Ramos (cell line): ENCODE measurements around the gene SERHL2.
"Not testable (repeated sequence)": the region's sequence is repeated elsewhere in the genome, so short reads cannot be mapped to it uniquely, and the experiment has no call there.

Source experiments
- in situ Hi-C: fragments of 300-500 bp; cut with MboI; formaldehyde crosslinking; loops from one replicate; pipeline ENCODE4 v1.14.3; 2022; ENCODE audit warnings: low sequenced_read_pairs; ENCODE audit not compliant: unreplicated experiment

The SERHL2 gene

DNA sequence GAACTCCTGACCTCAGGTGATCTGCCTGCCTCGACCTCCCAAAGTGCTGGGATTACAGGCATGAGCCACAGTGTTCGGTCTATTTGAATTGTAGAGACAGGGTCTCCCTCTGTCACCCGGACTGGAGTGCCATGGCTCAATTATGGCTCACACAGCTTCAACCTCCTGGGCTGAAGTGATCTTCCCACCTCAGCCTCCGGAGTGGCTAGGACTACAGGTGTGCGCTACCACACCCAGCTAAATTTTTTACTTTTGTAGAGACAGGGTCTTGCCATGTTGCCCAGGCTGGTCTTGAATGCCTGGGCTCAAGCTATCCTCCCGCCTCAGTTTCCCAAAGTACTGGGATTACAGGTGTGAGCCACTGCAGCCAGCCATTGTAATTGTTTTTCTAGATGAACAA lies 14.2 kb downstream of the SERHL2 start:
- in situ Hi-C loops: not testable (repeated sequence)

DNA sequence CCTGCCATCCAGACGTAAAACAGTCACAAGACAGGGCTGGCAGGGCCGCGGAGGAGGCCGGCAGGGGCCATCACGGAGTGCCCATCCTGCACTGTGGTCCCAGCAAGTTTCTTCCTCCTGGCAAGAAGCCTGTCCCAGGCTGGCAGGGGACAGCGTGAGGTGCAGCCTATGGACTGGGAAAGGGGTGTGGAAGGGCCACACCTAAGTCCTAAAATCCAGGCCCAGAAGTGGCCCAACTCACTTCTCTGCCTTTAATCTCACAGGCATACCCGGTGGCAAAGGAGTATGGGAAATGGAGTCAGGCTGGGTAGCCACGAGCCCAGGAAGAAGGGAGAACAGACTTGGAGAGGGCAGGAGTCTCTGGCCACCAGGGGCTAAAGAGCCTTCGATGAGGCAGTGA lies 16.8 kb downstream of the SERHL2 start:
- in situ Hi-C loops: not testable (repeated sequence)

DNA sequence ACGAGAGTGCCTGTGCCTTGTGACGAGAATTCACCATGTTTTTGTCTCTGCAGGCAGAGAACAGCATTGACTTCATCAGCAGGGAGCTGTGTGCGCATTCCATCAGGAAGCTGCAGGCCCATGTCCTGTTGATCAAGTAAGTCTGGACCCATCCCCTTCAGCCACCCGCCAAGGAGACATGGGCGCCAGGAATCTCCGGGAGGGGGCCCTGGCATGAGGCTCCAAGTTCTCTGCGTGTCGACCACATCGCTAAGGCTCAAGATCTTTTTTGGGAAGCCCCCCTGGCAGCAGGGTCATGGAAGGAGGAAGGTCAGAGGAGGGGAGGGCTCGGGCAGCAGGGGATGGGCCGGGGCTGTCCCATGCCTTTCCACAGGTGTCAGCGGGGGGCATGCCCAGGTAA lies 17.3 kb downstream of the SERHL2 start:
- in situ Hi-C loops: not testable (repeated sequence)

DNA sequence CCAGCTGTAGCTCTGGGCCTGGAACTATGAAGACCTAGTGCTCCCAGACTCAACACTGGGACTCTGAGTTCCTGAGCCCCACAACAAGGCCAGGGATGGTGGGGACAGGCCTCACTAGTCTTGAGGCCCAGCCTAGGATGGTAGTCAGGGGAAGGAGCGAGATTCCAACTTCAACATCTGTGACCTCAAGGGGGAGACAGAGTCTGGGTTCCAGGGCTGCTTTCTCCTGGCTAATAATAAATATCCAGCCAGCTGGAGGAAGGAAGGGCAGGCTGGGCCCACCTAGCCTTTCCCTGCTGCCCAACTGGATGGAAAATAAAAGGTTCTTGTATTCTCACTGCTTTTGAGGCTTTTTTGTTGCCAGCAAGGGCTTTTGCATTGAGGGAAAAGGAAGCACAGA lies 20.3 kb downstream of the SERHL2 start:
- in situ Hi-C loops: not testable (repeated sequence)

DNA sequence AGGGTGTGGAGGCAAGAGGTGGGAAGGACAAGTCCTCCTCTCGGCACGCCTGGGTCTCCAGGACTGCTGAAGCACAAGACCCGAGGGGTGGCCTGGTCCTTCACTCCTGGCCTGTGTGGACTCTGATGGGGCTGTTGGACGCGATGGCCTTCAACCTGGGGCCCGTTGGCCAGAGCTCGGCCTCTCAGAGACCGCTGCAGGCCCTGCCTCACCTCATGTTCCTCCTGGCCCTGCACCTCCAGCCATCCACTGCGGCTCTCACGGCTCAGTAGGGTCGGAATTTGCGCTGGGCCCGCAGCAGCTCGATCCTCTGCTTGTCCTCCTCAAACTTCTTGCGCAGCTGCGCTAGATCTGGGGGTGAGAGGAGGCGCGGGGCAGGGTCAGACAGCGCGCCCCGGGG lies 20.7 kb downstream of the SERHL2 start:
- in situ Hi-C loops: not testable (repeated sequence)

DNA sequence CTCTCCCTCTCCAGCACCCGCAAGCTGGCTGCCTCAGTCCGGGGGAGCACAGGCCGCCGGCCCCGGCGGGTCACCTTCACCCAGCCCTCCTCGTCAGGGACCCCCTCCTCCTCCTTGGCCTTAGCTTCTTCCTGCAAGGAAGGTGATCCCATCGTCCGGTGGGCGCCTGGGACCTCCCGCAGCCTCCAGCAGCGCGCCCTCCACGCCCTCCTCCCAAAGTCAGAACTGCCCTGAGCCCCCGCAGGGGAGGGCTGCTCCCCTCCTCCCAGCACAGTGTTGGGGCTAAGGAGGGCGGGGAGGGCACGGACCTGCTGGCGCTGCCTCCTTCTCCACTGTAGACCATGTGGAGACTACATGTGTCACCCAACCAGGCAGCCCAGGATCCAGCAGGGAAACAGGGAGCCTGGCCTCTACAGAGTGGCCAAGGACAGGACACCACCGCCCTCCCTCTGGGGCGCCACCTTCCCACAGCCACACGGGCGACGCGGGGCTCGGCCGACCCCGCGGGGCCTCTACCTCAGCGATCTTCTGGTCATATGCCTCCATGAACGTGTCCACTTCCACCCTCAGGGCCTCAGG lies 22.3 kb downstream of the SERHL2 start:
- in situ Hi-C loops: not testable (repeated sequence)

DNA sequence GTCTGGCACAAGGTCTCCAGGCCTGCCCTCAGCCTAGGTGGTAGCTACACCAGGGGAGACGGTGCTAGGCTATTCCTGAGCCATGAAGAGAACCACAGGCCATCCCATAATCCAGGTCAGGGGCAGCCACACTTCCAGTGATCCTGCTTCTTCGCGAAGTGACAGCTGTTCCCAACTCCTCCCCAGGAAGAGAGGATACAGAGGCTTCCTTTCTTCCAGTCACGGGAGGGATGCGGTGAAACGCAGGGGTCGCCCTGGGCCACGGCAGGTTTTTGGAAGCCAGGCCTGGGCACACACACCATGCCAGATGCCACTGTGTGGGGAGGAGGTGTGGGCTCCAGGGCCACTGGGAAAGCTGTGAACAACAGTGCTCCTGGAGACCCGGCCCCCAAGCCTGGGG lies 23.4 kb downstream of the SERHL2 start:
- in situ Hi-C loops: not testable (repeated sequence)

DNA sequence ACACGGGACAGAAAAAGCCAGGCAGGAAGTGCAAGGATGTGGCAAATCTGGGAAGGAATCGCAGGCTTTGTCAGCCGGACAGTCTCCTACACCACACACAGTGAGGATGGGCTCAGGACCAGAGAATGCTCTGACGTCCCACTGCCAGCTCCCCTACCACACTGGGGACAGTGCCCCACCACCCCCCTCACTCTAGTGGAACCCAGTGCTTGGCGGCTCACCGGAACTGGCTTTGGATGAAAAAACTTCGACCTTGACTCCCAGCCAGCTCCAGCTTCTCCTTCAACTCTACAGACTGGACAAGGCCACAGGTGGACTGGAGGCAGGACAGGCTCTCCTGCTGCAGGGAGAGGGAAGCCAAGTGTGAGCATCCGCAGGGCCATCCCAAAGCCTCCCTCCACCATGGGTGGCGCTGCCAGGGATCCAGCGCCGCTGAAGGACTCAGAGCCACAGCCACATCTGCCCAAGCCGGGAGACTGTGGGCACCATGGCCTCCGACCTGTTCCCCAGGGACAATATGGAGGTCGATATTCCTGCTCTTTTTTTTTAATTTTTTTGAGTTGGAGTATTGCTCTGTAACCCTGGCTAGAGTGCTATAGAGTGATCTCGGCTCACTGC lies 24.0 kb downstream of the SERHL2 start:
- in situ Hi-C loops: no loop called here

DNA sequence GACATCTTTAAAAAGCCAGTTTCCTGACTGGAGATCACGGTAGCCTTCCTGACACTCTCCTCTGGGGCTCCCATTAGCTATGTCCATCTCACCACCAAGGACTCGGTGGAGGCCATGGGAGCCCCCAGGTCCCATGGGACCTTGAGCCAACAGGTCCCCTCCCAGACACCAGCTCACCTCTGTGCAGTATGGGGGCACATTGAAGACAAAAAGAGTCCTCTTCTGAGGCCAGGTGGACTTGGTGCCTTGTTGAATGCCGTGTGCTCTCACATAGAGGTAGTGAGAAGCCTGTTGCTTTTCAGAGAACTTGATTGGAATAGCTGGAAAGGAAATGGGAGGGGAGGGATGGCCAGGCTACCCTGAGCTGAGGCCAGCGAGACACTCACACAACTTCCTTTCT lies 26.3 kb downstream of the SERHL2 start:
- in situ Hi-C loops: not testable (repeated sequence)

DNA sequence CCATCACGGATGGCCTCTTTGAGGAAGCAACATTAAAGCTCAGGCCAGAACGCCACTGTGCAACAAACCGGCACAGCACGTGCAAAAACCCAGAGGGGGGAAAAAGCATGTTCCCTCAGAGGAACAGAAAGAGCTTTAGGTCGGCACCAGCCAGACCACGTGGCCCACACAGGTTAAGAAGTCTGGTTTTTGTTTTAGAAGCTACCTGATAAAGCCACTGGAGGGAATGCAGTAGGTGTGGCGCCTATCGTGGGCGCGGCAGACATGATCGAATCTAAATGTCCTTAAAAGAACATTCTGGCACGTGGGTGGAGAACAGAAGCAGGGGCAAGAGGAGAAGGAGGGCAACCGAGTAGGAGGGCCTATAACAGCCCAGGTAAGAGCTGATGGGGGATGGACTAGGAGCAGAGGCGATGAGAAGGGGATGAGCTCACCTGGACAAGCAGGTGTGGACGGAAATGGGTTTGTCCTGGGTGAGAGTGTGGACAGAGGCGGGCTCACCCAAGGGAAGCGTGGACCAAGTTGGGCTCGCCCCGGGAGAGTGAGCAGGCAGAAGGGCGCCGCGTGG lies 27.5 kb downstream of the SERHL2 start:
- in situ Hi-C loops: not testable (repeated sequence)

DNA sequence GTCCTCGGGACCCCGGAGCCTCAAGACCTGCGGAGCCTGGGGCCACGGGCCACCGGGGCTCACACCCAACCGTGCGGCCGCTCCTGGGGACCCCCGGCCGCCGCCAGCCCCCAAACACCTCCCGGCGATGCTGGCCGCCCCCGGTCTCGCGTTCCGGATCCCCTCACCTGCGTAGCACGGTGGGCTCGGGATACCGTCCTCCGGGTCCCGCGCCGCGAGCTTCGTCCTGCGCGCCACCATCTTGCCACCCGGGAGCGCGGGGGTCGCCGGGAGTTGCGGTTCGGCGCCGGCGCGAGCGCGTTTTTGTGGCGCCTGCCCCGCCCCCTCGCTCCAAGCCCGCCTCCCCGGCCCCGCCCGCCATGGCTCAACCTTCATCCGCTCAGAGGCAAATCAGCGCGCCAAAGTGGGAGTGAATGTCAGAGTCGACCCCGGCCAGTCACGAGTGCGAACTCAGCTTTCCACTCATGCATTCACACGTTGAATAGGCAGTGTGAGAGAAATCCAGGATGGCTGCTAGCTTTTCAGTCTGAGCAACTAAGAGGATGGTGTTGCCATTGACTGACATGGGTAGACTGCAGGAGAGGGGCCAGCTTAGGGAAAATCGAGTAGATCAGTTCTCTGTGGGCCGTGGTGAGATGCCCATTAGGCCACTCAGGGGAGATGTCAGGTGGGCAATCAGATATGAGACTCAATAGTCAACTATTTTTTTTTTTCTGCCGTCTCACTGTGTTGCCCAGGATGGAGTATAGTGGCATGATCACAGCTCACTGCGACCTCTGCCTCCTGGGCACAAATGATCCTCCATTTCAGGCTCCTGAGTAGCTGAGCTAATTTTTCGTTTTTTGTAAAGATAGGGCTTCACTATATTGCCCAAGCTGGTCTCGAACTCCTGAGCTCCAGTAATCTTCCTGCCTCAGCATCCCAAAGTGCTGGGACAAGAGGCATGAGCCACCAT lies 28.3 kb downstream of the SERHL2 start:
- in situ Hi-C loops: no loop called here

DNA sequence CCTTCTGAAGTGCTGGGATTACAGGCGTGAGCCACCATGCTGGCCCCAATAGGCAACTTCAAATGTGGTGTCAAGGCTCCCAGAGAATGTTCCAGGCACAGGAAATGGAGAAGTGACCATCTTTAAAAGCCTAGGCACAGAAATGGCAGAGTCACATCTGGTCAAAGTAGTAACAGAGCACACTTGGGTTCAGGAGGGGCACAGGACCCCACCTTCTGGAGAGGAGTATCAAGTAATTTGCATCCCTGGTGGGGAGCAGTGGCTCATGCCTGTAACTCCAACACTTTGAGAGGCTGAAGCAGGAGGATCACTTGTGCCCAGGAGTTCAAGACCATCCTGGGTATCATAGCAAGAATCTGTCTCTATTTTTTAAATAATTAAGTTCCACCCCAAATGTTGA lies 29.2 kb downstream of the SERHL2 start:
- in situ Hi-C loops: no loop called here

DNA sequence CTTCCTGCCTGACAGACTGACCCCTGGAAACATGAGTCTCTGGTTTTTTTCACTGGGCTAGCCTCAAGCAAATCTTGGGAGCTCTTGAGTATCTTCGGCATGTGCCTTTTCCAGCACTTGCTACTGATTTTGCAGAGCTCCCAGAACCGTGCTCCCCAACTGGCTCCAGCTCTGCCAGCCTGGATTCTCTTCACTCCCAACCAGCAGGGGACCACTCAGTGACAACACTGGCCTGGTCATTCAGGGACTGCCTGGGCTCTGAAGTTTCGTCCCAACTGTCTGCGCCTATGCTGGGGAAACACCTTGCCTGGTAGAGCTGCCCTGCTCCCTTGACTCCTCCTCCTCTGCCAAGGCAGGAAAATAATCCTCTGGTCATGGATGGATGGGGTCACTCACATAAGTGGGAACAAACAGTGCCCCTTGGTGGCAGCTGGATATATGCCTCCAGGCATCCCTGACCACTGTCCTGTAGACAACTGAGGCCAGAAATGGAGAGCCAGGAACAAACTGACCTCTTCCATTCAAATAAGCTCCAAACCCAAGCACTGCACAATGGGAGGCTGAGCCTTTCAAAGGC lies 30.7 kb downstream of the SERHL2 start:
- in situ Hi-C loops: no loop called here

DNA sequence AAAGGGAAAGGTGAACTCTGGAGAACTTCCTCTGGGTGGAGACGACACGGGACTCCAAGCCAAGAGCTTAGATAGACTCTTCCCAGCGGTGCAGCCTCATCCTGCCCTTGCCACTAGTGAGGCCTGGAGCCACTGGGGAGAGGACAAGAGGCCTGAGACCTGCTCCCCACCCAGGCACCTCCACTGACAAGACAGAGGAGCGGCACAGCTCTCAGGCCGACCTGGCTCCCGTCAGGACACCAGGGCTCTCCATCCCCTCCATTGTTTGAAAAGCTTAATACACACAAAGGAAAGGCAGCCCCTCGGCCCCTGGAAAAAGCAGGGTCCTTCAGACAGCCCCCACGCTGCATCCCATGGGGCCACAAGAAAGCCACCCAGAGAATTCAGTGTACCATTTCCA lies 31.3 kb downstream of the SERHL2 start:
- in situ Hi-C loops: no loop called here

DNA sequence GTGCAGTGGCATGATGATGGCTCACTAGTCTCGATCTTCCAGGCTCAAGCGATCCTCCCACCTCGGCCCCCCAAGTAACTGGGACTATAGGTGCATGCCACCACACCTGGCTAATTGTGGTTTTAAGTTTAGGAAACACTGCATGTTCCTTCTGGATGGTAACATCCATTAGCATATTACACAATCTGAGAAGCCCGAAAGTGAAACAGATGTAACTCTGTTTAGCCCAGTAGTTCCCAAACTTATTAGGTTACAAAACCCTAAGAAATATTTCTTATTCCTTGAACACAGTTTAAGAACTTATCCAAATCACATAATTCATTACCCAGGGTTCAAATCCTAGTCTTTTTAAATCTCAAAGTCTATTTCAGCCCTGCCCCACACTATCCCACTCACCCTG lies 32.6 kb downstream of the SERHL2 start:
- in situ Hi-C loops: no loop called here

DNA sequence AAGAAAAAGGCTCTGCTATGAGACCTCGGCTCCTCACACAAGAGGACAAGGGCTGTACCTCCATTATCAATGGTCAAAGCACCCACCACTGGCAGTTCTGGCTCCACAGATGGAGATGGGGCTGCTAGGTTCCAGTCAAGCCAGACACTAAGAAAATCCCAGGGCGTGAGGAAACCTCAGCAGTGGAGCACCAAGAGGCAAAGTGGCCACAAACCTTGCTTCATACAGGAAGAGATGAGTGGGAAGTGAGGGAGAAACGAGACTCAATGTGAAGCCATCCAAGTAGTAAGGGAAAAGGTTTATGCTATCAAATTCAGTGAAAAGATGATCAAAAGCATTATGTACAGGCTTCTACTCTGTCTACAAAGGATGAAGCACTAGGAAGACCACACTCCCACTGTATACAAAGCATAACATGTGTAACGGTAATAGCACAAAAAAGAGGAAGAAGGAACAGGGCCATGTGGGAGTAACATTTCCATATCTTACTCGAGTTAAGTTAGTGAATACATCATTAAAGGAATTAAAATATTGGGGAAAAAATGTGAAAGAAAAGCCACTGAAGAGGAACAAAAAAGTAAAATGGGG lies 33.9 kb downstream of the SERHL2 start:
- in situ Hi-C loops: no loop called here

DNA sequence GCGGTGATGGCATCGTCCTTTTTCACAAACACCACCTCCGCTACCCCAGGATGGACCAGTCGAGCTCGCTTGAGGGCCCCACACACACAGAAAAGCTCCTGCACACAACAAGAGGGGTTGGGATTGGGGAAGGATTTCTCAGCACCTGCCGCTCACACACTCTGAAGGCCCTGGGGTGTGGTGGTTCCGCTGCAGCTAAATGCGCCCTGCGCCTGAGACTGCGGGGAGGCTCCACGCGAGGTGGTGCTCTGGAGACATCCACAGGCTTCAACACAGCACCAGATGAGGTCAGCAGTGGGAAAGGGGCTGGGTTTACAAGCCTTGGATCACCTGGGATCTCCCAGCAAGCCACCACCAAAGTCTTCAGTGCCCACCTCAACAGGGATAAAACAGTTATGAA lies 38.2 kb downstream of the SERHL2 start:
- in situ Hi-C loops: no loop called here

DNA sequence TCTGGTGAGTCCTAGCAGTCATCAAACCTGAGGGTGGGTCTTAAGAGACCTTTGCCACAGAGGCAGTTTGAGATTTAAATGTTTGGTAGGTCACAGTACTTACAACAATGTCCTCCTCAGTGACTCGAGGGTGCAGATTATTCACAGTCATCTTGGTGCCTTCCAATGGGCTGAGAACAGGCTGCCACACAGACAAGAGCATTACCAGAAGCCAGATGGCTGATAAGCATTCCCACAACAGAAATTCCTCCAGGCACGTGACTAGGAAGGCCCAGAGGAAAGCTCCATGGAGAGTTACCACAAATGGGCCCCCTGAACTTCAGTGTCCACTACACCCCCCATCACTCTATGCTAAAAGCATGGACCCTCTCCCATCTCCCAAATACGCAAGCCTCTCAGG lies 41.7 kb downstream of the SERHL2 start:
- in situ Hi-C loops: no loop called here

DNA sequence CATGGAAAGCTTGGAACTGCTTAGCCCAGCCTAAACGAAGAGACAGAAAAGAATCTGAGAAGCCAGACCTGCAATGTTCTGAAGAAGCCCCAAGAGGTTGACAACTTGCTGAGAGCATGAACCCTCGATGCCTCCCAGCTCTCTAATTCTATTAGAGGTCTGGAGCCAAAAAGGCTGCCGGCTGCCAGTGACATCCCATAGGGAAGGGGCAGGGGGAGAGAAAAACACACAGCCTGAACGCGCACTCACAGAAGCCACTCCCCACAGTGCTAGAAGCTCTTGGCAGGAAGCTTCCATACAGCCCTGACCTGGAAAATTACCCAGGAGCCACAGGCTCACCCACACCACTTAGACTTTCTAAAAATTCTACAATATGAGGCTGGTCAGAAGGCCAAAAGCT lies 42.6 kb downstream of the SERHL2 start:
- in situ Hi-C loops: no loop called here

DNA sequence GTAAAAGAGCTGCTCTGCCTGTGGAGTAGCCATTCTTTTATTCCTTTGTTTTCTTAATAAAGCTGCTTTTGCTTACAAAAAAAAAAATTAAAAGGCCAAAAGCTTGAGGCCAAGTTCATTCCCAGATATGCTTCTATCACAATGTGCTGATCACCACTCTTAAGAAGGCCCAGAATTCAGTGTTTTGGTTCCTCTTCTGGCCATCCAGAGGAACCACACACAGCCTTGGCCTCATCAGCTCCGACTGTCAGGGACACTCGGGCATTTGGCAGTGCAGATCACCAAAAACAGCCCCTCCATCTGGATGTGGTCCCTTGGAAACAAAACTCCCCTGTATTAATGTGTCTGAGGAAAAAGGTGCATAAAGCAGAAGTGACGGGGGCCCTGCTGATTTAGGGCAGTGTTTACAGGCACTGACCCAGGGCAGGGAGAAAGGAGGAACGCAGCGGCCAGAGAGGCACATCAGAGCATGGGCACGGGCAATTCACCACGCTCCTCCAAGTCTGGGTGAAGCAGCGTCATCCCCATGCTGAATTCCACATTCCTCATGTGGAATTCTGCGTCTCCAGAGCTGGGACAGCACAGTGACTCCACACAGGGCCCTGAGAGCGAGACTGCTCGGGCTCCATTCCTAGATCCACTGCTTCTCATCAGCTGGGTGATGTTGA lies 43.2 kb downstream of the SERHL2 start:
- in situ Hi-C loops: no loop called here
